H1 (cell line): Measurements from ENCODE around the gene KCNJ18. TPM values are rescaled to one million over a fixed set of nuclear protein-coding genes. Genes with fewer than 3 reads are reported as not detected.

Experiments
- CBX5 ChIP-seq: fragments of 300-800, 300-1000 bp; sonication (generic); IDR thresholded peaks from 2 replicates; pipeline ENCODE4 v1.7.1; 2016; ENCODE audit warnings: antibody characterized with exemption, low read length, low read depth
- CHD7 ChIP-seq: fragments of 300-600 bp; sonication (generic); IDR thresholded peaks from 2 replicates; pipeline ENCODE4 v1.7.1; 2012; ENCODE audit warnings: low read length, moderate library complexity, mild to moderate bottlenecking, inconsistent platforms; ENCODE audit not compliant: insufficient replicate concordance
- CTBP2 ChIP-seq: IDR thresholded peaks from 2 replicates; pipeline ENCODE4 v1.7.0; 2011; ENCODE audit warnings: borderline replicate concordance, mild to moderate bottlenecking, moderate library complexity, mixed read lengths, low read length; ENCODE audit not compliant: insufficient read depth, insufficient read length
- CTCF ChIP-seq, 3 experiments: IDR thresholded peaks; 1 replicate in 2 of 3; 2 replicates in 1 of 3; pipeline versions ENCODE4 v1.5.1 to v1.6.1; 2011; ENCODE audit warnings: low read length in 3 of 3, mild to moderate bottlenecking in 3 of 3, inconsistent platforms in 2 of 3, low read depth in 1 of 3, moderate library complexity in 1 of 3; ENCODE audit not compliant: insufficient read depth in 1 of 3; ENCODE audit errors: control extremely low read depth in 1 of 3
- EZH2 ChIP-seq: fragments of 200-600 bp; sonication (generic); IDR thresholded peaks from 2 replicates; pipeline ENCODE4 v1.7.1; 2012; ENCODE audit warnings: low read depth, mild to moderate bottlenecking, moderate library complexity, low read length, inconsistent platforms; ENCODE audit not compliant: severe bottlenecking
- RNF2 ChIP-seq: fragments of 200-900, 300-1000 bp; sonication (generic); IDR thresholded peaks from 2 replicates; pipeline ENCODE4 v1.7.1; 2016; ENCODE audit warnings: borderline replicate concordance, low read depth, mild to moderate bottlenecking, antibody characterized with exemption, low read length; ENCODE audit not compliant: poor library complexity, severe bottlenecking; ENCODE audit errors: missing control alignments
- TAF7 ChIP-seq: optimal IDR thresholded peaks from 2 replicates; pipeline ENCODE3; 2011; ENCODE audit warnings: low read depth, mild to moderate bottlenecking, inconsistent platforms, low read length, moderate library complexity, borderline replicate concordance
- polyA plus RNA-seq, 7 experiments: library from polyadenylated mRNA; depleted of rRNA in 3 of 7; stranded (reverse) in 5 of 7; unstranded in 2 of 7; fragments of >200 nt in 5 of 7; fragments of 200-250 nt in 2 of 7; gene quantifications; 1 replicate in 5 of 7; 2 replicates in 1 of 7; 4 replicates in 1 of 7; pipeline versions ENCODE4 v1.2.1 to v1.2.3, GENCODE V29; 2011 to 2013; ENCODE audit warnings: missing spikeins in 2 of 7, mixed read lengths in 2 of 7
- total RNA-seq: library from RNA; stranded (reverse); fragmentation: NEBNext Ultra II Directional; extraction: Animal tissue kit (Norgen Biotek cat#: 25700); gene quantifications from 2 replicates; pipeline ENCODE4 v1.2.1, GENCODE V29; 2021

The KCNJ18 gene
- total and polyA plus RNA-seq, 2 of the 8 experiments (the other 6 are each of a cell fraction or from before 2014, with no cell fraction given), result not detected

- TF ChIP-seq CHD7, result no peak
- no peak for TF ChIP-seq CTBP2
- no peak for TF ChIP-seq CTCF (IDR thresholded peaks at IDR 0.05; ENCODE audit: control extremely low read depth in 1 of 3, insufficient read depth in 1 of 3, low read depth in 1 of 3, low read length in 3 of 3)
- no peak for TF ChIP-seq CBX5
- TF ChIP-seq TAF7, result no peak
- TF ChIP-seq EZH2, result no peak
- TF ChIP-seq RNF2, result no peak
Measured at GRCh38 chr17:21711182-21711581, 18.9 kb downstream of the KCNJ18 start (continued).
